SIG-M5 (cell line): ENCODE results near the gene MEF2D.

Experiments
- DNase-seq: peaks from one replicate; lab custom pipeline; 2025; lab: John Stamatoyannopoulos, UW

MEF2D gene

GRCh38 chr1:156486421-156487344 lies 13.9 kb downstream of the MEF2D start:
- DNase-seq: no peak

- DNase-seq: no peak
These were observed 14.6 kb downstream of the MEF2D start for GRCh38 chr1:156485984-156486383.

- no peak for DNase-seq
These were observed 16.0 kb downstream of the MEF2D start for GRCh38 chr1:156484480-156485058.

GRCh38 chr1:156483397-156483796 lies 17.2 kb downstream of the MEF2D start:
- DNase-seq: no peak

- DNase-seq: no peak
These were observed 18.3 kb downstream of the MEF2D start for GRCh38 chr1:156482276-156482675.

- DNase-seq: no peak
These were observed 19.0 kb downstream of the MEF2D start for GRCh38 chr1:156481527-156481926.

GRCh38 chr1:156480411-156481192 lies 20.0 kb downstream of the MEF2D start:
- no peak for DNase-seq

GRCh38 chr1:156480016-156480370 lies 20.6 kb downstream of the MEF2D start:
- DNase-seq: no peak

- no peak for DNase-seq
These were observed 21.2 kb downstream of the MEF2D start for GRCh38 chr1:156479093-156480015.

GRCh38 chr1:156478250-156478627 lies 22.3 kb downstream of the MEF2D start:
- no peak for DNase-seq

GRCh38 chr1:156477526-156478249 lies 22.9 kb downstream of the MEF2D start:
- no peak for DNase-seq

GRCh38 chr1:156476501-156477298 lies 23.9 kb downstream of the MEF2D start:
- no peak for DNase-seq

- no peak for DNase-seq
These were observed 24.7 kb downstream of the MEF2D start for GRCh38 chr1:156475568-156476500.

- DNase-seq: no peak
These were observed 25.6 kb downstream of the MEF2D start for GRCh38 chr1:156474966-156475365.

GRCh38 chr1:156471496-156472490 lies 28.8 kb downstream of the MEF2D start:
- DNase-seq: no peak

GRCh38 chr1:156470473-156470872 lies 30.1 kb downstream of the MEF2D start:
- no peak for DNase-seq

- no peak for DNase-seq
These were observed 31.8 kb downstream of the MEF2D start for GRCh38 chr1:156468693-156469345.
